Endothelial cell (in vitro differentiated cells): ENCODE data around the gene CHSY3. TPM values are rescaled to one million over a fixed set of nuclear protein-coding genes. Genes with fewer than 3 reads are reported as not detected.

Experiments used
- DNase-seq: peaks from one replicate; pipeline ENCODE4 v3.0.0; 2021; ENCODE audit warnings: low spot score
- H3K27ac Mint-ChIP-seq: one replicate; pipeline ENCODE4 v1.8.0; 2021; ENCODE audit warnings: mixed read lengths, inconsistent platforms; ENCODE audit not compliant: unreplicated experiment
- H3K27me3 Mint-ChIP-seq: one replicate; pipeline ENCODE4 v1.8.0; 2021; ENCODE audit warnings: mild to moderate bottlenecking, moderate library complexity, mixed read lengths, inconsistent platforms; ENCODE audit not compliant: unreplicated experiment
- H3K36me3 Mint-ChIP-seq: one replicate; pipeline ENCODE4 v1.8.0; 2021; ENCODE audit warnings: mild to moderate bottlenecking, low read depth, mixed read lengths, inconsistent platforms; ENCODE audit not compliant: unreplicated experiment
- H3K4me1 Mint-ChIP-seq: one replicate; pipeline ENCODE4 v1.8.0; 2021; ENCODE audit warnings: mild to moderate bottlenecking, mixed read lengths, inconsistent platforms; ENCODE audit not compliant: unreplicated experiment
- H3K4me3 Mint-ChIP-seq: one replicate; pipeline ENCODE4 v1.8.0; 2021; ENCODE audit warnings: mild to moderate bottlenecking, mixed read lengths, inconsistent platforms; ENCODE audit not compliant: unreplicated experiment
- H3K9me3 Mint-ChIP-seq: one replicate; pipeline ENCODE4 v1.8.0; 2021; ENCODE audit warnings: mixed read lengths, inconsistent platforms; ENCODE audit not compliant: unreplicated experiment
- CTCF ChIP-seq: fragments of 200-600 bp; sonication (generic); IDR thresholded peaks from one replicate; pipeline ENCODE4 v1.5.0; 2021; ENCODE audit warnings: antibody characterized with exemption; ENCODE audit not compliant: unreplicated experiment
- total RNA-seq: library from RNA; stranded (reverse); fragmentation: NEBNext Ultra II Directional; extraction: Animal tissue kit (Norgen Biotek cat#: 25700); gene quantifications from one replicate; pipeline ENCODE4 v1.2.1, GENCODE V29; 2021; ENCODE audit not compliant: unreplicated experiment

The CHSY3 gene
- total RNA-seq, 1 donor from 2014 or later: 21.2 TPM

GRCh38 chr5:130135506-130135905, 231.2 kb downstream of the CHSY3 start:
- no peak for TF ChIP-seq CTCF
- no peak overlapping the region for H3K27ac Mint-ChIP-seq
- H3K27me3 Mint-ChIP-seq: peaks cover 3% of the 10 kb centered on the region
- DNase-seq: no peak
- H3K9me3 Mint-ChIP-seq: no peaks in the 10 kb centered on the region
- no peak overlapping the region for H3K4me3 Mint-ChIP-seq
- no peaks in the 10 kb centered on the region for H3K36me3 Mint-ChIP-seq
- H3K4me1 Mint-ChIP-seq: peaks cover 13% of the 10 kb centered on the region

- no peak for DNase-seq
- peaks cover 3% of the 10 kb centered on the region for H3K27me3 Mint-ChIP-seq
- peaks cover 13% of the 10 kb centered on the region for H3K4me1 Mint-ChIP-seq
- no peaks in the 10 kb centered on the region for H3K36me3 Mint-ChIP-seq
- no peak for TF ChIP-seq CTCF
- no peaks in the 10 kb centered on the region for H3K9me3 Mint-ChIP-seq
- no peak overlapping the region for H3K4me3 Mint-ChIP-seq
- no peak overlapping the region for H3K27ac Mint-ChIP-seq
Measured at GRCh38 chr5:130136300-130136699, 232.0 kb downstream of the CHSY3 start.

- Mint-ChIP-seq H3K27me3 (peaks cover 3% of the 10 kb centered on the region), H3K4me1 (peaks cover 13% of the 10 kb centered on the region), H3K27ac (no peak overlapping the region), H3K9me3 (no peaks in the 10 kb centered on the region), H3K36me3 (no peaks in the 10 kb centered on the region), H3K4me3 (no peak overlapping the region)
- no peak for TF ChIP-seq CTCF
- DNase-seq: no peak
Measured at GRCh38 chr5:130137681-130138080, 233.4 kb downstream of the CHSY3 start.

GRCh38 chr5:130138406-130139045, 234.3 kb downstream of the CHSY3 start:
- H3K4me1 Mint-ChIP-seq: peaks cover 13% of the 10 kb centered on the region
- no peak overlapping the region for H3K4me3 Mint-ChIP-seq
- TF ChIP-seq CTCF: no peak
- no peaks in the 10 kb centered on the region for H3K36me3 Mint-ChIP-seq
- peaks cover 3% of the 10 kb centered on the region for H3K27me3 Mint-ChIP-seq
- DNase-seq: no peak
- no peak overlapping the region for H3K27ac Mint-ChIP-seq
- no peaks in the 10 kb centered on the region for H3K9me3 Mint-ChIP-seq

- H3K4me3 Mint-ChIP-seq: no peak overlapping the region
- peak; percentile 60 for DNase-seq
- peaks cover 5% of the 10 kb centered on the region for H3K4me1 Mint-ChIP-seq
- H3K27ac Mint-ChIP-seq: no peak overlapping the region
- peaks cover 4% of the 10 kb centered on the region for H3K36me3 Mint-ChIP-seq
- H3K9me3 Mint-ChIP-seq: no peaks in the 10 kb centered on the region
- TF ChIP-seq CTCF: no peak
- H3K27me3 Mint-ChIP-seq: peaks cover 5% of the 10 kb centered on the region
Measured at GRCh38 chr5:130141659-130142320, 237.5 kb downstream of the CHSY3 start.
